ACHN (cell line): ENCODE measurements around the gene KLHL11.

Experiments used
- DNase-seq: peaks from one replicate; pipeline ENCODE4 v3.0.0-alpha.2; 2015
- in situ Hi-C: cut with HindIII; loops from 2 replicates; pipeline ENCODE4 v1.10.0; 2017; ENCODE audit warnings: low sequenced_read_pairs, low pct_ligation_motif_present, low pct_unique_long_range_greater_than_20kb

Gene KLHL11

GRCh38 chr17:41816637-41817320 lies 48.4 kb downstream of the KLHL11 start:
- DNase-seq, result no peak
- in situ Hi-C loops, result no loop called here

- peak; percentile 90 for DNase-seq
- in situ Hi-C loops, result no loop called here
Measured at GRCh38 chr17:41814195-41814594, 51.0 kb downstream of the KLHL11 start.

- in situ Hi-C loops, result no loop called here
Measured at GRCh38 chr17:41813699-41814124, 51.5 kb downstream of the KLHL11 start.

GRCh38 chr17:41813152-41813680 lies 52.0 kb downstream of the KLHL11 start:
- in situ Hi-C loops, result no loop called here

More at GRCh38 chr17:41813699-41814124, 51.5 kb downstream of the KLHL11 start:
- DNase-seq, result no peak

GRCh38 chr17:41812381-41813151 lies 52.7 kb downstream of the KLHL11 start, which contains the start of gene FKBP10:
Gene FKBP10, plus strand, starts transcription at chr17:41813004. Its CDS starts 31 bp downstream, at chr17:41813035.
- peak; percentile 89 for DNase-seq
- in situ Hi-C loops, result no loop called here

More at GRCh38 chr17:41813152-41813680, 52.0 kb downstream of the KLHL11 start:
- no peak for DNase-seq

- peak; percentile 79 for DNase-seq
- in situ Hi-C loops, result no loop called here
Measured at GRCh38 chr17:41811549-41812380, 53.5 kb downstream of the KLHL11 start, which contains the start of gene P3H4. Gene P3H4, minus strand, starts transcription at chr17:41811949. Its CDS starts 34 bp downstream, at chr17:41811915.

- in situ Hi-C loops, result no loop called here
- DNase-seq, result no peak
Measured at GRCh38 chr17:41810659-41811548, 54.3 kb downstream of the KLHL11 start.

GRCh38 chr17:41806685-41807445 lies 58.4 kb downstream of the KLHL11 start:
- in situ Hi-C loops, result loop anchor here (10.0 kb wide), 1 partner anchor 62 kb away; no protein-coding TSS in a partner anchor
- DNase-seq, result no peak
